ENCODE results near the gene PNMA6E.

- TF ChIP-seq POLR2A (IDR thresholded peaks at IDR 0.05) (no peak), CTCF (IDR thresholded peaks at IDR 0.05) (no peak)
Measured at GRCh38 chrX:153421856-153422255, 20.7 kb upstream of the PNMA6E start.

Data from uterus (tissue), 2 donors.